ENCODE data around the gene DOCK4.

DOCK4 gene

GRCh38 chr7:111785076-111785475, 421.1 kb downstream of the DOCK4 start:
- H3K27ac ChIP-seq, result no peak overlapping the region
- TF ChIP-seq CTCF (IDR thresholded peaks at IDR 0.05) (no peak), ZFX (IDR thresholded peaks at IDR 0.05; ENCODE audit: borderline replicate concordance) (no peak)

- no peak overlapping the region for H3K27ac ChIP-seq
- TF ChIP-seq CTCF (IDR thresholded peaks at IDR 0.05) (no peak), ZFX (IDR thresholded peaks at IDR 0.05; ENCODE audit: borderline replicate concordance) (no peak)
Measured at GRCh38 chr7:111784296-111784695, 421.9 kb downstream of the DOCK4 start.

DNA sequence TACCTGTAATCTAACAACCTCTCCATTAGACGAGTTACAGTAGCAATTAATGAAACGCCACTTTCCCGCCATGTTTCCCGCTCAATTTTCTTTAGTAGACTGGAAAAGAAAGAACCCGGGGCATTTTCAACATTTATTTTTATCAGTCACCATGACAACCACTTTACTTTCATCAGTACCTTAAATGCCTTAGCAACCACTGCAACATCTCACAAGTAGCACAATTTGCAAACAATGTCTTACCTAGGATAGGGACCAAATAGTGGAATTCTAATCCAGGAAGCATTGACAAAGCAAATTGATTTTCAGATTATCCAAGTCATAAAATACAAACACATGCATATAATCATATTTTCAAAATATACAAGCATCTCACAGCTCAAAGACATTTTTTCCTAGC, 422.3 kb downstream of the DOCK4 start:
- H3K27ac ChIP-seq, result no peak overlapping the region
- TF ChIP-seq CTCF (IDR thresholded peaks at IDR 0.05) (no peak), ZFX (IDR thresholded peaks at IDR 0.05; ENCODE audit: borderline replicate concordance) (no peak)

- H3K27ac ChIP-seq, result no peak overlapping the region
- TF ChIP-seq ZFX (IDR thresholded peaks at IDR 0.05; ENCODE audit: borderline replicate concordance) (no peak), CTCF (IDR thresholded peaks at IDR 0.05) (no peak)
Measured at GRCh38 chr7:111780527-111780926, 425.7 kb downstream of the DOCK4 start.

DNA sequence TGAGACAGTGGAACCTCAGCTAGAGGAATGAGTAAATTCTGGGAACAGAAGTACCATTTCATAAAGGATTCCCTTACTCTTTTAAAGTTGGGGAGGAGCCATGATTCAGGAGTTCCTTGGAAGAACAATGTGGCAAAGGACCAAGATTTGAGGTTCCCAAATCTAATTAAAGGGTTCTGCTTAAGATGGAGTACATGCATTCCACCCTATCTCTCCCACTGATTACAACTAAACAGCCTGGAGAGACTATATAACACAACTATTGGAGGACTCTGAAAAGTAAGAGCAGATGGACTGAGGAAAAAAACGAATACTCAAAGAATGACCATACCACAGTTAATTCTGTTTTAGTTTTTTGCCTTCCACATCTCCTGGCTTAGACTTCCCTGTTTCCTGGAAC, 431.0 kb downstream of the DOCK4 start:
- no peak overlapping the region for H3K27ac ChIP-seq
- TF ChIP-seq ZFX (IDR thresholded peaks at IDR 0.05; ENCODE audit: borderline replicate concordance) (no peak), CTCF (IDR thresholded peaks at IDR 0.05) (no peak)

DNA sequence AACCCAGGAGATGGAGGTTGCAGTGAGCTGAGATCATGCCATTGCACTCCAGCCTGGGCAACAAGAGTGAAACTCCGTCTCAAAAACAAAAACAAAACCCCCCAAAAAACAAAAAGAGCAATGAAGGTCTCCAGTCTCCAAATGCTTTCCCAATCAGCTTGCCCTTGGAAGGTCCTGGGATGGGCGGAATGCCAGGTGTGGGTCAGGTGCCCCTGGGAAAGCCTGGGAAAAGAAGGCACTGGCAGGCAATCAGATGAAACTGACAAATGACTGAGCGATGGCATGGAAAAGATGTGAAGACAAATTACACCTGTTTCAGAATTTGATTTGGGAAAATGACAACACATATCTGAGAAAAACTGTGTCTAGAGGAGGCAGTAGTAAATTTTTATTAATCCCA, 433.5 kb downstream of the DOCK4 start:
- H3K27ac ChIP-seq, result no peak overlapping the region
- TF ChIP-seq ZFX (IDR thresholded peaks at IDR 0.05; ENCODE audit: borderline replicate concordance), result no peak
- TF ChIP-seq CTCF (IDR thresholded peaks at IDR 0.05), result no peak

DNA sequence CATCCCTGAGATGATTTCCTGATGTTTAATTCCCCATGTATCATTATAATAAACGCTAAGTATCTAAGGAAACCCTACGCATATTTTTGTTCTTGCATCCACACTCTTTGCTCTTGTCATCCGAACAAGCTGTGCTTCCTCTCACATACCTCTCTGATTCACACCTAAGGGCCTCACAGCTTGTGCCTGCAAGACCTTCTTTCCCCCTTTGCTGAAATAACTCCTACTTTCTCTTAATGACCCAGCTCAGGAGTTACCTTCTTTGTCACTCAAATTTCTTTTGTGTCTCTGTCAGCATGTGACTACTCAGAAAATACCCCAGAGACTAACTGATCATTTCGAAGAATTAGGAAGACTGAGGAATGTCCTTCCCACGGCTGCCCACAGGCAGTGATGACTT, 434.6 kb downstream of the DOCK4 start:
- TF ChIP-seq CTCF (IDR thresholded peaks at IDR 0.05) (no peak), ZFX (IDR thresholded peaks at IDR 0.05; ENCODE audit: borderline replicate concordance) (no peak)
- H3K27ac ChIP-seq, result no peak overlapping the region

Measured in 22Rv1 (cell line).